H1 (cell line): ENCODE measurements around the gene NRXN3. TPM values are rescaled to one million over a fixed set of nuclear protein-coding genes. Genes with fewer than 3 reads are reported as not detected.

Experiments
- CTCF ChIA-PET: fragments of 300-600 bp; sonication (Branson Sonifier 250); formaldehyde crosslinking; loops from one replicate; lab custom pipeline; 2021; ENCODE audit not compliant: partially characterized antibody; lab: Charles Lee
- POLR2A ChIA-PET: fragments of 300-600 bp; sonication (Branson Sonifier 250); formaldehyde crosslinking; loops from one replicate; lab custom pipeline; 2021; ENCODE audit warnings: inconsistent platforms; ENCODE audit not compliant: partially characterized antibody; lab: Charles Lee
- DNase-seq, 2 experiments: peaks; one replicate each; pipeline versions ENCODE4 v3.0.0 to v3.0.0-alpha.2; 2010 to 2022; ENCODE audit warnings: low spot score in 2 of 2, low read depth in 1 of 2, mixed read lengths in 1 of 2
- FAIRE-seq: peaks from 2 replicates; lab custom pipeline; 2011; peaks lifted over from hg19 to GRCh38; lab: Jason Lieb, UNC
- H2AFZ ChIP-seq: 2 replicates; pipeline ENCODE4 v1.8.1; 2012; ENCODE audit warnings: low read length, inconsistent platforms
- H2AK5ac ChIP-seq: 2 replicates; pipeline ENCODE4 v1.6.1; 2013; ENCODE audit warnings: low read depth, low read length
- H2BK120ac ChIP-seq: replicated peaks from 2 replicates; pipeline ENCODE3; 2013; ENCODE audit warnings: low read depth, low read length, inconsistent platforms
- H2BK12ac ChIP-seq: 2 replicates; pipeline ENCODE4 v1.6.1; 2013; ENCODE audit warnings: low read depth, low read length
- H2BK15ac ChIP-seq: 2 replicates; pipeline ENCODE4 v1.6.1; 2013; ENCODE audit warnings: low read length
- H2BK20ac ChIP-seq: 2 replicates; pipeline ENCODE4 v1.6.1; 2013; ENCODE audit warnings: low read length
- H2BK5ac ChIP-seq: 2 replicates; pipeline ENCODE4 v1.6.1; 2013; ENCODE audit warnings: low read depth, low read length
- H3K14ac ChIP-seq: 2 replicates; pipeline ENCODE4 v1.6.1; 2013; ENCODE audit warnings: inconsistent platforms; ENCODE audit not compliant: insufficient read length
- H3K18ac ChIP-seq: 2 replicates; pipeline ENCODE4 v1.6.1; 2013; ENCODE audit warnings: low read length; ENCODE audit errors: extremely low read depth
- H3K23ac ChIP-seq: 2 replicates; pipeline ENCODE4 v1.6.1; 2013; ENCODE audit warnings: inconsistent platforms; ENCODE audit not compliant: insufficient read length
- H3K23me2 ChIP-seq: 2 replicates; pipeline ENCODE4 v1.6.1; 2013; ENCODE audit warnings: low read depth, low read length
- H3K27ac ChIP-seq: 2 replicates; pipeline ENCODE4 v1.6.1; 2011; ENCODE audit warnings: low read depth, low read length, inconsistent platforms
- H3K27me3 ChIP-seq, 4 experiments: replicated peaks in 1 of 4; 1 replicate in 1 of 4; 2 replicates in 3 of 4; pipeline versions ENCODE4 v1.6.1 to v1.8.1; 2011 to 2013; ENCODE audit warnings: low read length in 3 of 4, mild to moderate bottlenecking in 3 of 4, inconsistent platforms in 2 of 4, mixed read lengths in 2 of 4, moderate library complexity in 1 of 4; ENCODE audit not compliant: control insufficient read depth in 3 of 4, insufficient read depth in 3 of 4; ENCODE audit errors: extremely low read depth in 1 of 4
- H3K36me3 ChIP-seq, 4 experiments: 2 replicates each; pipeline versions ENCODE4 v1.6.1 to v1.8.1; 2011 to 2013; ENCODE audit warnings: mild to moderate bottlenecking in 4 of 4, low read length in 3 of 4, moderate library complexity in 2 of 4, control low read depth in 1 of 4, inconsistent platforms in 1 of 4; ENCODE audit not compliant: insufficient read depth in 4 of 4, control insufficient read depth in 2 of 4
- H3K4ac ChIP-seq: replicated peaks from 2 replicates; pipeline ENCODE3; 2013; ENCODE audit warnings: low read length, low read depth, mixed read lengths, inconsistent platforms; ENCODE audit not compliant: insufficient read length
- H3K4me1 ChIP-seq, 4 experiments: replicated peaks in 1 of 4; 1 replicate in 1 of 4; 2 replicates in 3 of 4; pipeline versions ENCODE4 v1.6.1 to v1.8.1; 2011 to 2013; ENCODE audit warnings: low read length in 3 of 4, inconsistent platforms in 2 of 4, mixed read lengths in 1 of 4; ENCODE audit not compliant: insufficient read depth in 4 of 4, control insufficient read depth in 3 of 4
- H3K4me2 ChIP-seq, 2 experiments: 2 replicates each; pipeline versions ENCODE4 v1.6.1 to v1.8.1; 2011 to 2013; ENCODE audit warnings: low read depth in 2 of 2, low read length in 2 of 2, control low read depth in 1 of 2, inconsistent platforms in 1 of 2, mild to moderate bottlenecking in 1 of 2; ENCODE audit not compliant: insufficient read depth in 1 of 2
- H3K4me3 ChIP-seq, 4 experiments: fragments of 200-600, 300-600 bp in 1 of 4; sonication (generic), shearing (Covaris generic), sonication (Bioruptor Twin) in 1 of 4; 2 replicates each; pipeline versions ENCODE4 v1.5.1 to v1.8.1; 2011 to 2016; ENCODE audit warnings: low read length in 4 of 4, low read depth in 3 of 4, control low read depth in 2 of 4, inconsistent platforms in 2 of 4, mild to moderate bottlenecking in 2 of 4, mixed read lengths in 1 of 4, moderate library complexity in 1 of 4; ENCODE audit not compliant: insufficient read depth in 2 of 4; ENCODE audit errors: extremely low read depth in 1 of 4
- H3K56ac ChIP-seq: replicated peaks from 2 replicates; pipeline ENCODE3; 2013; ENCODE audit warnings: low read depth, mild to moderate bottlenecking, mixed read lengths, low read length, inconsistent platforms; ENCODE audit not compliant: insufficient read length
- H3K79me1 ChIP-seq: 2 replicates; pipeline ENCODE4 v1.6.1; 2013; ENCODE audit warnings: low read depth, low read length, control low read depth
- H3K79me2 ChIP-seq, 2 experiments: 2 replicates each; pipeline versions ENCODE4 v1.6.1 to v1.8.1; 2012 to 2013; ENCODE audit warnings: low read length in 2 of 2, mild to moderate bottlenecking in 2 of 2, inconsistent platforms in 1 of 2; ENCODE audit not compliant: insufficient read depth in 2 of 2, control insufficient read depth in 1 of 2
- H3K9ac ChIP-seq, 4 experiments: replicated peaks in 1 of 4; 1 replicate in 1 of 4; 2 replicates in 3 of 4; pipeline versions ENCODE4 v1.6.1 to v1.8.1; 2011 to 2013; ENCODE audit warnings: low read depth in 3 of 4, low read length in 3 of 4, control low read depth in 2 of 4, mild to moderate bottlenecking in 2 of 4, moderate library complexity in 2 of 4, inconsistent platforms in 1 of 4; ENCODE audit errors: extremely low read depth in 1 of 4
- H3K9me3 ChIP-seq, 2 experiments: 2 replicates each; pipeline versions ENCODE4 v1.6.1 to v1.8.1; 2012 to 2013; ENCODE audit warnings: mild to moderate bottlenecking in 2 of 2, moderate library complexity in 2 of 2, control low read depth in 1 of 2, inconsistent platforms in 1 of 2, low read depth in 1 of 2, low read length in 1 of 2, mixed read lengths in 1 of 2; ENCODE audit not compliant: insufficient read depth in 2 of 2
- H4K20me1 ChIP-seq, 2 experiments: replicated peaks in 1 of 2; 2 replicates each; pipeline versions ENCODE3 to v1.8.1; 2011 to 2013; ENCODE audit warnings: inconsistent platforms in 2 of 2, low read length in 2 of 2, mild to moderate bottlenecking in 1 of 2; ENCODE audit not compliant: insufficient read depth in 2 of 2, control insufficient read depth in 1 of 2
- H4K5ac ChIP-seq: 2 replicates; pipeline ENCODE4 v1.6.1; 2013; ENCODE audit warnings: low read length, low read depth, mixed read lengths, inconsistent platforms; ENCODE audit not compliant: insufficient read length
- H4K8ac ChIP-seq: 2 replicates; pipeline ENCODE4 v1.8.0; 2013; ENCODE audit warnings: mild to moderate bottlenecking, moderate library complexity, low read length, inconsistent platforms; ENCODE audit not compliant: insufficient read depth; ENCODE audit errors: extremely low read depth
- H4K91ac ChIP-seq: replicated peaks from 2 replicates; pipeline ENCODE3; 2013; ENCODE audit warnings: low read length, mixed read lengths, inconsistent platforms; ENCODE audit not compliant: insufficient read length
- ATF2 ChIP-seq: IDR thresholded peaks from 2 replicates; pipeline ENCODE4 v1.6.1; 2012; ENCODE audit warnings: low read length, inconsistent platforms
- BCL11A ChIP-seq, 2 experiments: IDR thresholded peaks; one replicate each; pipeline ENCODE4 v1.6.1; 2011; ENCODE audit warnings: low read depth in 2 of 2, low read length in 2 of 2, mild to moderate bottlenecking in 2 of 2
- CHD2 ChIP-seq: IDR thresholded peaks from 2 replicates; pipeline ENCODE4 v1.6.1; 2012; ENCODE audit warnings: low read length, improper control_type of control experiment
- CTBP2 ChIP-seq: IDR thresholded peaks from 2 replicates; pipeline ENCODE4 v1.7.0; 2011; ENCODE audit warnings: borderline replicate concordance, mild to moderate bottlenecking, moderate library complexity, mixed read lengths, low read length; ENCODE audit not compliant: insufficient read depth, insufficient read length
- HDAC2 ChIP-seq, 2 experiments: fragments of 300-600 bp in 1 of 2; sonication (generic) in 1 of 2; IDR thresholded peaks; 2 replicates each; pipeline ENCODE4 v1.6.1; 2011 to 2012; ENCODE audit warnings: low read depth in 2 of 2, low read length in 2 of 2, mild to moderate bottlenecking in 2 of 2, moderate library complexity in 2 of 2, borderline replicate concordance in 1 of 2, inconsistent platforms in 1 of 2
- KDM4A ChIP-seq: IDR thresholded peaks from one replicate; pipeline ENCODE4 v1.7.1; 2012; ENCODE audit warnings: low read depth, mild to moderate bottlenecking, moderate library complexity, low read length, inconsistent platforms; ENCODE audit not compliant: severe bottlenecking
- NRF1 ChIP-seq: IDR thresholded peaks from 2 replicates; pipeline ENCODE4 v1.6.1; 2011; ENCODE audit warnings: mild to moderate bottlenecking, low read depth, low read length, improper control_type of control experiment
- RFX5 ChIP-seq: IDR thresholded peaks from 2 replicates; pipeline ENCODE4 v1.6.1; 2011; ENCODE audit warnings: low read depth, low read length, improper control_type of control experiment, borderline replicate concordance
- SAP30 ChIP-seq: fragments of 300-600 bp; sonication (generic); IDR thresholded peaks from 2 replicates; pipeline ENCODE4 v1.7.1; 2012; ENCODE audit warnings: low read length, moderate library complexity, mild to moderate bottlenecking, inconsistent platforms; ENCODE audit not compliant: insufficient read depth, insufficient replicate concordance
- SIN3A ChIP-seq, 2 experiments: IDR thresholded peaks in 1 of 2; conservative IDR thresholded peaks in 1 of 2; 2 replicates each; pipeline ENCODE4 v1.6.1; 2011 to 2012; ENCODE audit warnings: low read length in 2 of 2, improper control_type of control experiment in 1 of 2, low read depth in 1 of 2, mild to moderate bottlenecking in 1 of 2
- SP2 ChIP-seq: IDR thresholded peaks from 2 replicates; pipeline ENCODE4 v1.6.1; 2012; ENCODE audit warnings: mild to moderate bottlenecking, low read length, inconsistent platforms
- YY1 ChIP-seq: IDR thresholded peaks from 2 replicates; pipeline ENCODE4 v1.6.1; 2011; ENCODE audit warnings: low read depth, mild to moderate bottlenecking, low read length
- WGBS, 2 experiments: shearing (Covaris generic) in 1 of 2; methylation state at CpG; one replicate each; pipeline versions ENCODE4 v1.1.6 to v1.1.7; 2013 to 2015; ENCODE audit warnings: low lambda C conversion rate in 2 of 2, mixed read lengths in 2 of 2, inconsistent platforms in 1 of 2, low coverage in 1 of 2, missing lambda C conversion rate in 1 of 2; ENCODE audit not compliant: insufficient replicate concordance in 2 of 2, insufficient coverage in 1 of 2, insufficient read length in 1 of 2; ENCODE audit errors: extremely low coverage in 1 of 2, missing lambda C conversion rate in 1 of 2; 5-methylcytosine and 5-hydroxymethylcytosine counted together
- polyA plus RNA-seq, 7 experiments: library from polyadenylated mRNA; depleted of rRNA in 3 of 7; stranded (reverse) in 5 of 7; unstranded in 2 of 7; fragments of >200 nt in 5 of 7; fragments of 200-250 nt in 2 of 7; gene quantifications; 1 replicate in 5 of 7; 2 replicates in 1 of 7; 4 replicates in 1 of 7; pipeline versions ENCODE4 v1.2.1 to v1.2.3, GENCODE V29; 2011 to 2013; ENCODE audit warnings: missing spikeins in 2 of 7, mixed read lengths in 2 of 7
- total RNA-seq: library from RNA; stranded (reverse); fragmentation: NEBNext Ultra II Directional; extraction: Animal tissue kit (Norgen Biotek cat#: 25700); gene quantifications from 2 replicates; pipeline ENCODE4 v1.2.1, GENCODE V29; 2021

The NRXN3 gene
- total and polyA plus RNA-seq, 2 of the 8 experiments (the other 6 are each of a cell fraction or from before 2014, with no cell fraction given), result 2.6 to 4.1 TPM

DNA sequence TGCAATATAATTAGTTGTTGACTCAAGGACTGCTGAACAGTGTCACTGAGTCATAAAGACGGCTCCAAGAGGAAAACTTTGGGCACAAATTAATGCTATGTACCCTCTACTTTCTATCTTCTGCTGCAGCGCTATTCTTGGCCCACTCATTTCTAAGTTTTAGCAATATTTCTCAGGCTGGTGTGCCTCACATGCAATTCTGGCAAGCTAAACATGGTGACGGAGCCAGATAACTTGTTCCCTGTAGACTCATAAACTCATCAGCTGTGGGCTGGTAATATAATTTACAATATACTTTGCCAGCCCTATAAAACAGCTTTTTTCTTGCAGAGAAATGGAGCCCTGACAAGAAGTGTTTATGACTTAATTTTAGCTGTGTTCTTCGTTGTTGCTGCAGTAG is 615.1 kb downstream of the NRXN3 start:
- no peak overlapping the region for H2AFZ ChIP-seq
- no peak overlapping the region for H3K27ac ChIP-seq
- no peak overlapping the region for H2BK20ac ChIP-seq
- H4K91ac ChIP-seq, result no peak overlapping the region
- peaks cover 0 to under 1% (median 0%) of the 10 kb centered on the region in 4 experiments; a peak in 1 of 7 replicates for H3K4me1 ChIP-seq
- no peak overlapping the region for H2AK5ac ChIP-seq
- H3K56ac ChIP-seq, result no peak overlapping the region
- no peaks in the 10 kb centered on the region for H3K9me3 ChIP-seq
- no peak overlapping the region for H4K8ac ChIP-seq
- ChIA-PET POLR2A (no interaction called here), CTCF (interaction anchor here (0.6 to 2.5 kb wide), 5 partner anchors 26 to 712 kb away, joined by 3 to 10 read pairs (median 4); no protein-coding TSS in a partner anchor)
- no peak overlapping the region for H3K4ac ChIP-seq
- no peak overlapping the region for H3K4me2 ChIP-seq
- no peak for DNase-seq
- no peaks in the 10 kb centered on the region for H3K79me1 ChIP-seq
- H3K27me3 ChIP-seq, result no peaks in the 10 kb centered on the region
- H3K36me3 ChIP-seq, result no peaks in the 10 kb centered on the region
- H3K4me3 ChIP-seq, result no peak overlapping the region
- H2BK120ac ChIP-seq, result no peak overlapping the region
- no peak overlapping the region for H4K5ac ChIP-seq
- FAIRE-seq, result no peak
- no peak overlapping the region for H2BK5ac ChIP-seq
- no peak overlapping the region for H3K23ac ChIP-seq
- H3K79me2 ChIP-seq, result no peaks in the 10 kb centered on the region
- no peak overlapping the region for H3K9ac ChIP-seq
- H2BK15ac ChIP-seq, result no peak overlapping the region
- no peaks in the 10 kb centered on the region for H3K23me2 ChIP-seq
- no peak overlapping the region for H3K18ac ChIP-seq
- WGBS, 2 experiments, result 91% methylated on average over 4 of the region's 4 CpGs; no CpG with 5 or more reads in 1 of the 2 experiments
- no peak overlapping the region for H3K14ac ChIP-seq
- H4K20me1 ChIP-seq, result no peaks in the 10 kb centered on the region
- no peak overlapping the region for H2BK12ac ChIP-seq
- TF ChIP-seq CHD2 (no peak), NRF1 (no peak), BCL11A (IDR thresholded peaks at IDR 0.05; ENCODE audit: low read depth in 2 of 2, low read length in 2 of 2) (no peak), CTBP2 (no peak), HDAC2 (IDR thresholded peaks at IDR 0.05; ENCODE audit: borderline replicate concordance in 1 of 2, low read depth in 2 of 2, low read length in 2 of 2) (no peak), KDM4A (no peak), ATF2 (no peak), SP2 (no peak), YY1 (no peak), SAP30 (no peak), RFX5 (no peak), SIN3A (conservative IDR thresholded peaks at IDR 0.05 in 1 of 2, IDR thresholded peaks at IDR 0.05 in 1 of 2; ENCODE audit: low read depth in 1 of 2, low read length in 2 of 2) (no peak)
